ENCODE measurements around the gene DPH5.
"Not testable (repeated sequence)": the region's sequence is repeated elsewhere in the genome, so short reads cannot be mapped to it uniquely, and the experiment has no call there.

The DPH5 gene, protein sequence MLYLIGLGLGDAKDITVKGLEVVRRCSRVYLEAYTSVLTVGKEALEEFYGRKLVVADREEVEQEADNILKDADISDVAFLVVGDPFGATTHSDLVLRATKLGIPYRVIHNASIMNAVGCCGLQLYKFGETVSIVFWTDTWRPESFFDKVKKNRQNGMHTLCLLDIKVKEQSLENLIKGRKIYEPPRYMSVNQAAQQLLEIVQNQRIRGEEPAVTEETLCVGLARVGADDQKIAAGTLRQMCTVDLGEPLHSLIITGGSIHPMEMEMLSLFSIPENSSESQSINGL

DNA sequence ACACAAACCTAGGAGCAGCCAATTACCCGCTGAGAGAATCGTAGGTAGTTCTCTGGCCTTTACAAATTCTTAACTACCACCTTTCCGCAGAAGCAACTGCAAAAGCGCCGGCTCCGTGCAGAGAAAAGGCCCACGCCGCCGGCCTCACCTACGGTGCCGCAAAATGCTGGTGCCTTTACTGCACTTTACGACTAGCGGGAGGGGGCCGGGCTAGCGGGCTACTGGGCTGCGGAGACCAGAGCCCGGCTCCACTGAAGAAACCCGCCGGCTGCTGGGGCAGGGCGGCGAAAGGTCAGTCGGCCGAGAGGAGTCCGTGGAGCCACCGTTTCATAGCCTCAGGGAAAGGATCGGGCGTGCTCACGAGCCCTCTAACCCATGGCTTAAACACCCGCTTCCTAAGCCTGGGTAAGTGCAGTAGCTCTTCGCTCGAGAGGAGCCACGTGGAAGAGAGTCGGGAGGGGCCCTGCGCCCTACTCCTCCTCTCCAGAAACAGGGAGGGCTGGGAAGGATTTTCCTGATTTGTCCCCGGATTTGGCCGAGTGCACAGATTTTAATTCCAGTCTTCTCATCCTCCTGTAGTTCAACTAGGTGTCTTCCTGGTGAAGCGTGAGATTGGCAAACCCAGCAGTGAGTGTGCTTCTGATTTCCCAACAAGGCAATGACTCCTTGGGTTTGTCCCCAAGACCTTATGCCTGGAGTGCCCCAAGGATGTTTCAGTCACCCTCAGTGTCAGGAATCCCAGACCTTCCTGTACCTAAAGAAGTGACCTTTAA, at the start of gene DPH5:
TSS of gene DPH5 (minus strand) at position 128 of the 773 bp plus-strand sequence. CDS start 341 bp downstream, outside the sequence.
- Histone ChIP-seq H3K4me1 (ENCODE audit: control insufficient read depth in 1 of 2, insufficient read depth in 1 of 2, low read depth in 1 of 2, low read length in 1 of 2) (peaks cover 14 to 17% of the 10 kb centered on the region in 2 experiments), H3K27ac (peak within 1 kb of the TSS; percentile 52), H3K4me3 (ENCODE audit: low read depth in 1 of 2, low read length in 1 of 2) (peak within 1 kb of the TSS; percentile 76 to 86), H3K36me3 (no peaks in the 10 kb centered on the region), H3K27me3 (no peaks in the 10 kb centered on the region), H3K9me3 (no peaks in the 10 kb centered on the region)
- TF ChIP-seq, protein P1, sequence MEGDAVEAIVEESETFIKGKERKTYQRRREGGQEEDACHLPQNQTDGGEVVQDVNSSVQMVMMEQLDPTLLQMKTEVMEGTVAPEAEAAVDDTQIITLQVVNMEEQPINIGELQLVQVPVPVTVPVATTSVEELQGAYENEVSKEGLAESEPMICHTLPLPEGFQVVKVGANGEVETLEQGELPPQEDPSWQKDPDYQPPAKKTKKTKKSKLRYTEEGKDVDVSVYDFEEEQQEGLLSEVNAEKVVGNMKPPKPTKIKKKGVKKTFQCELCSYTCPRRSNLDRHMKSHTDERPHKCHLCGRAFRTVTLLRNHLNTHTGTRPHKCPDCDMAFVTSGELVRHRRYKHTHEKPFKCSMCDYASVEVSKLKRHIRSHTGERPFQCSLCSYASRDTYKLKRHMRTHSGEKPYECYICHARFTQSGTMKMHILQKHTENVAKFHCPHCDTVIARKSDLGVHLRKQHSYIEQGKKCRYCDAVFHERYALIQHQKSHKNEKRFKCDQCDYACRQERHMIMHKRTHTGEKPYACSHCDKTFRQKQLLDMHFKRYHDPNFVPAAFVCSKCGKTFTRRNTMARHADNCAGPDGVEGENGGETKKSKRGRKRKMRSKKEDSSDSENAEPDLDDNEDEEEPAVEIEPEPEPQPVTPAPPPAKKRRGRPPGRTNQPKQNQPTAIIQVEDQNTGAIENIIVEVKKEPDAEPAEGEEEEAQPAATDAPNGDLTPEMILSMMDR (IDR thresholded peaks at IDR 0.05), result no peak

DNA sequence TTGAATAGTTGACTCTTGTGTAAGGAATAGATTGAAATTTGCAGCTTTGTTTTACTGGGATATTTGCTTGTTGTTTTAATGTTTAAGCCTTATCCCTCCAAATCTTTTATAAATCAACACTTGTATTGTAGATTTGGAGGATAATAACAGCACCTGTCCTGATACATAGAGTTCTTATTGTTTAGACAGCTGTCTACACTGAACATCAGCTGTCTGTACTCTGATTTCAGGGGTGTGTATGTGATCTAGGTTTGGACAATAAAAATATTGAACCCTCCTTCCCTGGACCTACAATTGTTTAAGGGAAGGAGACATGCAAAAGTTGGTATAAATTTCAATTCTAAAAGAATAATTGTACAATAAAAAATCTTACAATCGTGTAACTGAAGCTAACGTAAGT, 48.3 kb upstream of the DPH5 start:
- H3K36me3 ChIP-seq, result no peaks in the 10 kb centered on the region
- TF ChIP-seq, protein P1 (IDR thresholded peaks at IDR 0.05), result no peak
- no peaks in the 10 kb centered on the region for H3K4me1 ChIP-seq (ENCODE audit: control insufficient read depth in 1 of 2, insufficient read depth in 1 of 2, low read depth in 1 of 2, low read length in 1 of 2)
- H3K9me3 ChIP-seq, result no peaks in the 10 kb centered on the region
- no peaks in the 10 kb centered on the region for H3K27me3 ChIP-seq
- H3K27ac ChIP-seq, result no peak overlapping the region
- H3K4me3 ChIP-seq (ENCODE audit: low read depth in 1 of 2, low read length in 1 of 2), result no peak overlapping the region

DNA sequence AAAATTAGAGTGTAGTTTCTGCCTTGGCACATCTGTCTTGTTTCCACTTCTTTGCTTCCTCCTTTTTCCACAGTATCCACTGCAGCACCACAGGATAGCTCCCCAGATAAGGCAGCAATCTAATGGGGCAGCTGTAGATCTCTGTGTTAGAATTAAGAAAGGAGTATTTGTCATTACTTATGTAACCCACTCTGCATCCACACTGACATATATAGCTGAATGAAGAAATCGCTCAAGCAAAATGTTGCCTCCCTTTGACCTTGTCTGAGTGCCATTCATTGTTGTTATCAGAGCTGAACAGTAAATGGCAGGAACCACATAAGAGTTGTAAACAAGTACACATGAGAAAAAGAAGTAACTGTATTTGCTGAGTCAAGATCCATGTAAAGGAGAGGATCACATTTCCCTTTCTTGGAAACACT, 45.9 kb upstream of the DPH5 start:
- Histone ChIP-seq H3K27ac (no peak overlapping the region), H3K36me3 (no peaks in the 10 kb centered on the region), H3K27me3 (no peaks in the 10 kb centered on the region), H3K4me1 (ENCODE audit: control insufficient read depth in 1 of 2, insufficient read depth in 1 of 2, low read depth in 1 of 2, low read length in 1 of 2) (no peaks in the 10 kb centered on the region), H3K4me3 (ENCODE audit: low read depth in 1 of 2, low read length in 1 of 2) (no peak overlapping the region), H3K9me3 (no peaks in the 10 kb centered on the region)
- TF ChIP-seq, protein P1 (IDR thresholded peaks at IDR 0.05), result no peak

DNA sequence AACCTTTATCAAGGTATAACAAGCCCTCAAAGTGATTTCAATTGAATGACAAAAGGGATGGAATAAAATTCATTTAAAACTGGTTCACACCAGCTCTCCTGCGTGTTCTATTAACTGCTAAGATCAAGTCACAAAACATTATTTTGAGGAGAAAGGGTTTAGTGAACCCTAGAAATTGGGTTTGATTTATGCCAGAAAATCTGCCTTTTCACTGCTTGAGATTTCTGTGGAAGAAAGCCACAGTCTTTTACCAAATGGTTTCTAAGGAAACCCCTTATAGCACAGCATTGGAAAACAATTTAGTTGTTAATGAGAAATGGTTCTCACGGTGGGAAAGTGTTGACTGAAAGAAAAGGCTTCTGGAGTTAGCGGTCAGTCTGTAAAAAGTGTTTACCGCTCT, 43.6 kb upstream of the DPH5 start:
- Histone ChIP-seq H3K36me3 (no peaks in the 10 kb centered on the region), H3K27me3 (no peaks in the 10 kb centered on the region), H3K4me1 (ENCODE audit: control insufficient read depth in 1 of 2, insufficient read depth in 1 of 2, low read depth in 1 of 2, low read length in 1 of 2) (no peaks in the 10 kb centered on the region), H3K27ac (no peak overlapping the region), H3K4me3 (ENCODE audit: low read depth in 1 of 2, low read length in 1 of 2) (no peak overlapping the region), H3K9me3 (no peaks in the 10 kb centered on the region)
- TF ChIP-seq, protein P1 (IDR thresholded peaks at IDR 0.05), result no peak

DNA sequence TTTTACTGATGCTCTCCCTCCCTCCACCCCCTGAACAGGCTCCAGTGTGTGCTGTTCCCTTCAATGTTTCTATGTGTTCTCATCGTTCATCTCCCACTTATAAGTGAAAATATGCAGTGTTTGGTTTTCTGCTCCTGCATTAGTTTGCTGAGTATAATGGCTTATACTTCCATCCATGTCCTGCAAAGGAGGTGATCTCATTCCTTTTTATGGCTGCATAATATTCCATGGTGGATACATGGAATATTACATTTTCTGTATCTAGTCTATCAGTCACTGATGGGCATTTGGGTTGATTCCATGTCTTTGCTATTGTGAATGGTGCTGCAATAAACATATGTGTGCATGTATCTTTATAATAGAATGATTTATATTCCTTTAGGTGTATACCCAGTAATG, 41.4 kb upstream of the DPH5 start:
- H3K36me3 ChIP-seq, H3K27me3 ChIP-seq, H3K27ac ChIP-seq: not testable (repeated sequence)

More for the DNA sequence above, 41.4 kb upstream of the DPH5 start:
- H3K4me1 ChIP-seq (ENCODE audit: control insufficient read depth in 1 of 2, insufficient read depth in 1 of 2, low read depth in 1 of 2, low read length in 1 of 2); H3K9me3 ChIP-seq; H3K4me3 ChIP-seq (ENCODE audit: low read depth in 1 of 2, low read length in 1 of 2): not testable (repeated sequence)

Data from neutrophil (primary cell).